ENCODE results near the gene PHLDB3.

Gene PHLDB3

DNA sequence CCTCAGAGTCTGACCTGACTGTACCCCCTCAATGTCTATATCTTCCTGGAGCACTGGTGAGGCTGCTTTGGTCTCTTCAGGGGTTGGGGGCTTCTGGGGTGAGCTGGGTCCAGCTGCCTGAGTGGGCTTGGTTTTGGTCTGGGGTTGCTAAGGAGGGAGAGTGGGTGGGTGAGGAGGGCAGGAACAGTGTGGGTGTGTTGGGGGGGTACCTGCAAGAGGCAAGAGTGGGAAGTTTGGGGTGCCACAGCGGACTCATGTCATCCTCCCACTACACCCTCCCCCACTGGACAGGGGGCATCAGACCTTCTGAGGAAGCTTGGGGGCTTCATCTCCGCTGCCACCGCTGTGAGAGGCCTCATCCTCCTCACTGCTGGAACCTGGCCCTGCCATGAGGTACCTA lies 42.0 kb upstream of the PHLDB3 start:
- no peak for DNase-seq (ENCODE audit: low spot score)
- no peak for TF ChIP-seq CTCF (IDR thresholded peaks at IDR 0.05; ENCODE audit: extremely low read depth, insufficient read depth, missing control alignments)
- in situ Hi-C loops (cut with MboI; ENCODE audit: low pct_unique_long_range_greater_than_20kb, low sequenced_read_pairs, unreplicated experiment), result no loop called here

- no peak for TF ChIP-seq CTCF (IDR thresholded peaks at IDR 0.05; ENCODE audit: extremely low read depth, insufficient read depth, missing control alignments)
- in situ Hi-C loops (cut with MboI; ENCODE audit: low pct_unique_long_range_greater_than_20kb, low sequenced_read_pairs, unreplicated experiment), result no loop called here
- no peak for DNase-seq (ENCODE audit: low spot score)
These were observed 41.4 kb upstream of the PHLDB3 start for GRCh38 chr19:43545981-43546380.

DNA sequence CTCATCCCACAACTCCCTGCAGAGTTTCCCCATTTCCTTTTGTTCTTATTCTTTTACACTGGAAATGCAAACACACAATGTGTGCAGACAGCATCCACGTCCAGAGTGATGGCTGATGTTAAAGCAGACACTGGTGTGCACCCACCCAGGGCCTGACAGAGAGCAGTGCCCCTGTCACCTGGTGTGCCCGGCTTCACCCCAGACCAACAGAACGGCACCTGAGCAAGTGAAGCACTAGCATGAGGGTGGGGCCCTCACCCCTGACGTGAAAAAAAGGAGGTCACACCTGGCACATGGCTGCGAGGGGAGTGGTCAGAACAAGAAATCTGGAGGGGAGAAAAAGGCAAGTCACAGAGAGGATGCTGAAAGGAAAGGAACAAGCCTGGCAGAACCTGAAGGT lies 40.7 kb upstream of the PHLDB3 start:
- in situ Hi-C loops (cut with MboI; ENCODE audit: low pct_unique_long_range_greater_than_20kb, low sequenced_read_pairs, unreplicated experiment), result no loop called here
- no peak for TF ChIP-seq CTCF (IDR thresholded peaks at IDR 0.05; ENCODE audit: extremely low read depth, insufficient read depth, missing control alignments)
- DNase-seq (ENCODE audit: low spot score), result no peak

DNA sequence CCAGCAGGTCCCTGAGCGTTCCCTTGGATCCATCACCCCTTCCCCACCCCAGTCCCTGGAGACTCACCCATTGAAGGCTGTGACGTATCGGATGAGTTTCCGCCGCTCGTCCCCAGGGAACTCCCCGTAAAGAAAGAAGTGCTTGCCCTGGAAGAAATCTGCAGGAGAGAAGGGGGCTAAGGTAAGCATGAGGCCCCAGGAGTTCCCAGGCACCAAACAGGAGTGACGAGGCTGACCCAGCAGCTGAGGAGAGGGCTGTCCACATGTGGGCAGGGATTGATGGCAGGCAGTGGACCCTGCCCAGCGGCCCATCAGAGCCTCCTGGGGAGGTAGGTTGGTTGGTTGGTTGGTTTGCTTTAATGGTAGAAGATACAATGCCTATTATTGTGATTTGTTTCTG lies 39.5 kb upstream of the PHLDB3 start:
- TF ChIP-seq CTCF (IDR thresholded peaks at IDR 0.05; ENCODE audit: extremely low read depth, insufficient read depth, missing control alignments), result no peak
- in situ Hi-C loops (cut with MboI; ENCODE audit: low pct_unique_long_range_greater_than_20kb, low sequenced_read_pairs, unreplicated experiment), result no loop called here

DNA sequence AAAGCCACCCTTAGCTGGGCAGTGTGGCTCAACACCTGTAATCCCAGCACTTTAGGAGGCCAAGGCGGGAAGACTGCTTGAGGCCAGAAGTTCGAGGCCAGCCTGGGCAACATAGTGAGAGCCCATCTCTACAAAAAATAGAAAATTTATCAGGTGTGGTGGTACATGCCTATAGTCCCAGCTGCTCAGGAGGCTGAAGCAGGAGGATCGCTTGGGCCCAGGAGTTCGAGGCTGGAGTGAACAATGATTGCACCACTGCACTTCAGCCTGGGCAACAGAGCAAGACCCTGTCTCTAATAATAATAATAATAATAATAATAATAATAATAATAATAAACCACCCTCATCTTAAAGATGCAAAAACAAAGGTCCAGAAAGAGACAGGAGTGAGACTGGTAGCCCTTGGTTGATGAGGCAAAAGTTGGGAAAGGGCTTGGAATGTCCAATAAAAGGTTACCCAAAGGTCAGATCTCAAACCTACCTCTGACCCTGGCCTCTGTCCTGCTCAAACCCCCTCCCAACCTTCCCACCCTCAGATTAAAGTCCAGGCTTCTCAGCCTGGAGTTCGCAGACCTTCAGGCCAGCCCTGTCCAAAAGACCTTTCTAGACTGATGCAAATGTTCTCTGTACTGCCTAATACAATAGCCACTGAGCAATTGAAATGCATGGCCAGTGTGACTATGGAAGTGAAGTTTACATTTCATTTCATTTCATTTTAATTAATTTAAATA lies 37.5 kb upstream of the PHLDB3 start:
- no peak for DNase-seq (ENCODE audit: low spot score)
- in situ Hi-C loops (cut with MboI; ENCODE audit: low pct_unique_long_range_greater_than_20kb, low sequenced_read_pairs, unreplicated experiment), result no loop called here
- no peak for TF ChIP-seq CTCF (IDR thresholded peaks at IDR 0.05; ENCODE audit: extremely low read depth, insufficient read depth, missing control alignments)

More for the DNA sequence above, 39.5 kb upstream of the PHLDB3 start:
- DNase-seq (ENCODE audit: low spot score), result no peak

GRCh38 chr19:43540381-43540780 lies 35.8 kb upstream of the PHLDB3 start:
- DNase-seq (ENCODE audit: low spot score), result no peak
- in situ Hi-C loops (cut with MboI; ENCODE audit: low pct_unique_long_range_greater_than_20kb, low sequenced_read_pairs, unreplicated experiment), result no loop called here
- no peak for TF ChIP-seq CTCF (IDR thresholded peaks at IDR 0.05; ENCODE audit: extremely low read depth, insufficient read depth, missing control alignments)
